Epidermal melanocyte (primary cell): ENCODE results near the gene LIAS.
A peak's percentile ranks its signal among the peaks of the same experiment; 100 is the strongest.
"Not testable (repeated sequence)": the region's sequence is repeated elsewhere in the genome, so short reads cannot be mapped to it uniquely, and the experiment has no call there.

Experiments
- DNase-seq: peaks from one replicate; pipeline ENCODE4 v3.0.0; 2011; ENCODE audit warnings: low spot score; ENCODE audit not compliant: insufficient read length

Gene LIAS

GRCh38 chr4:39452860-39453587 is 5.8 kb upstream of the LIAS start:
- DNase-seq = no peak

- DNase-seq = no peak
These were observed 5.1 kb upstream of the LIAS start for GRCh38 chr4:39453738-39454137.

GRCh38 chr4:39455486-39455885 is 3.4 kb upstream of the LIAS start:
- DNase-seq = no peak

- no peak for DNase-seq
These were observed 1.7 kb upstream of the LIAS start for GRCh38 chr4:39456946-39457763.

GRCh38 chr4:39458161-39458504 is 723 bp upstream of the LIAS start:
- DNase-seq = not testable (repeated sequence)

- DNase-seq = no peak
These were observed 6.1 kb downstream of the LIAS start for GRCh38 chr4:39464886-39465501.

GRCh38 chr4:39466747-39467146 is 7.9 kb downstream of the LIAS start:
- no peak for DNase-seq

- no peak for DNase-seq
These were observed 8.6 kb downstream of the LIAS start for GRCh38 chr4:39467464-39467863.

GRCh38 chr4:39469429-39470077 is 10.7 kb downstream of the LIAS start:
- DNase-seq = peak; percentile 17

GRCh38 chr4:39470402-39470801 is 11.5 kb downstream of the LIAS start:
- no peak for DNase-seq

- no peak for DNase-seq
These were observed 13.5 kb downstream of the LIAS start for GRCh38 chr4:39472396-39472795.

GRCh38 chr4:39476187-39476895 is 17.5 kb downstream of the LIAS start:
- DNase-seq = no peak

- no peak for DNase-seq
These were observed 21.4 kb downstream of the LIAS start for GRCh38 chr4:39480251-39480650.

GRCh38 chr4:39480902-39481695 is 22.2 kb downstream of the LIAS start:
- no peak for DNase-seq

GRCh38 chr4:39484582-39485272 is 25.9 kb downstream of the LIAS start:
- DNase-seq = no peak

- no peak for DNase-seq
These were observed 27.5 kb downstream of the LIAS start for GRCh38 chr4:39486221-39486804.

GRCh38 chr4:39490322-39490721 is 31.5 kb downstream of the LIAS start:
- DNase-seq = no peak

GRCh38 chr4:39494354-39494753 is 35.5 kb downstream of the LIAS start:
- DNase-seq = no peak

- no peak for DNase-seq
These were observed 36.8 kb downstream of the LIAS start for GRCh38 chr4:39495446-39496213.
